IPS-15b (cell line): ENCODE data around the gene SERPINB7.
"Not testable (repeated sequence)": the region's sequence is repeated elsewhere in the genome, so short reads cannot be mapped to it uniquely, and the experiment has no call there.

ENCODE experiments used
- H3K27me3 ChIP-seq: one replicate; pipeline ENCODE4 v1.6.1; 2013; ENCODE audit warnings: low read length; ENCODE audit not compliant: control insufficient read depth, insufficient read depth
- H3K36me3 ChIP-seq: one replicate; pipeline ENCODE4 v1.6.1; 2013; ENCODE audit warnings: low read length; ENCODE audit not compliant: control insufficient read depth, insufficient read depth
- H3K4me1 ChIP-seq: one replicate; pipeline ENCODE4 v1.6.1; 2013; ENCODE audit warnings: mild to moderate bottlenecking, low read length; ENCODE audit not compliant: control insufficient read depth, insufficient read depth
- H3K4me3 ChIP-seq: one replicate; pipeline ENCODE4 v1.5.1; 2013; ENCODE audit warnings: low read depth, low read length
- H3K9ac ChIP-seq: one replicate; pipeline ENCODE4 v1.6.1; 2013; ENCODE audit warnings: low read depth, mild to moderate bottlenecking, low read length
- H3K9me3 ChIP-seq: one replicate; pipeline ENCODE4 v1.6.1; 2013; ENCODE audit warnings: mild to moderate bottlenecking, low read length; ENCODE audit not compliant: control insufficient read depth, insufficient read depth

The SERPINB7 gene

GRCh38 chr18:63759786-63760185, 15.4 kb upstream of the SERPINB7 start:
- H3K4me1 ChIP-seq, H3K36me3 ChIP-seq, H3K4me3 ChIP-seq, H3K27me3 ChIP-seq, H3K9me3 ChIP-seq, H3K9ac ChIP-seq: not testable (repeated sequence)

DNA sequence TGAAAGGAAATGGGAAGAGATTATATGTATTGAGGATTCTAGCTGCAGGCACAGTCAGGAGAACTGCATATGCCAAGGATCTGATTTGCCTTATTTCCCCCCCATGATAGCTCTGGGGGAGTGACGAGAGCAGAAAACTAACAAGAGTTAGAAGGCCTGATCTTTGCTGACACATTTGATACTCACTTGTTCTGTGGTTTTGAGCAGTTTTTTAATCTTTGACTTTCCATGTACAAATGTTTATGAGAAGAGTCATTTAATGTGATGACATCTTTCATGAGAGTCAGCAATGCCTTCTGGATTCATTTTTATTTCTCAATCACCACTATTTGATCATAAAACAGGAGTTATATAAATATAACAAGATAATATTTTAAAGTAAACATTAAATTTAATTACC, 12.7 kb upstream of the SERPINB7 start:
- Histone ChIP-seq H3K4me3 (no peak overlapping the region), H3K9ac (no peak overlapping the region), H3K4me1 (peaks cover 3% of the 10 kb centered on the region), H3K9me3 (no peaks in the 10 kb centered on the region), H3K36me3 (no peaks in the 10 kb centered on the region), H3K27me3 (no peaks in the 10 kb centered on the region)

GRCh38 chr18:63763831-63764600, 11.2 kb upstream of the SERPINB7 start:
- Histone ChIP-seq H3K4me1 (peaks cover 3% of the 10 kb centered on the region), H3K4me3 (no peak overlapping the region), H3K9me3 (no peaks in the 10 kb centered on the region), H3K9ac (no peak overlapping the region), H3K36me3 (no peaks in the 10 kb centered on the region), H3K27me3 (no peaks in the 10 kb centered on the region)

DNA sequence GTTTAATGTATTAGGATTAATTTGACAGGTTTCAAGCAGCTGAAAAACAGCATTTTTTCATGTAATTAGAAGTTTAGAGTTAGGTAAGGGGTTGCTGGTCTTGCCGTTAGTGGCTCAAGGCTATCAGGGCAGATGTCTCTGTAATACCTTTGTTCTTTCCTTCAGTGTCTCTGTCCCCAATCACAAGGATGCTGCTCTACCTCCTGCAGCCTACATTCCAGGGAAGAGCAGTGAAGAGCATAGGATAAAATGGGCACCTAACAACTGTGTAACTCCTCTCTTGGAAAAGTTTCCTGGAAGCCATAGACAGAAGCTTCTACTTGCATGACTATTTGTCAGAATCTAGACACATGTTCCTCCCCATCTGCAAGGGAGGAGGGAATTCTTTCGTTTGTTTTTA, 9.4 kb upstream of the SERPINB7 start:
- Histone ChIP-seq H3K36me3 (no peaks in the 10 kb centered on the region), H3K4me3 (no peak overlapping the region), H3K4me1 (peaks cover 3% of the 10 kb centered on the region), H3K9me3 (no peaks in the 10 kb centered on the region), H3K27me3 (no peaks in the 10 kb centered on the region), H3K9ac (no peak overlapping the region)

- H3K36me3 ChIP-seq = no peaks in the 10 kb centered on the region
- no peak overlapping the region for H3K4me3 ChIP-seq
- no peaks in the 10 kb centered on the region for H3K27me3 ChIP-seq
- H3K9ac ChIP-seq = no peak overlapping the region
- H3K4me1 ChIP-seq = peaks cover 3% of the 10 kb centered on the region
- H3K9me3 ChIP-seq = no peaks in the 10 kb centered on the region
Observed at GRCh38 chr18:63773551-63773950, 1.7 kb upstream of the SERPINB7 start.

- H3K9ac ChIP-seq = no peak overlapping the region
- no peaks in the 10 kb centered on the region for H3K36me3 ChIP-seq
- H3K27me3 ChIP-seq = no peaks in the 10 kb centered on the region
- no peaks in the 10 kb centered on the region for H3K9me3 ChIP-seq
- H3K4me1 ChIP-seq = peaks cover 3% of the 10 kb centered on the region
- no peak overlapping the region for H3K4me3 ChIP-seq
Observed at GRCh38 chr18:63774511-63774910, 707 bp upstream of the SERPINB7 start.

DNA sequence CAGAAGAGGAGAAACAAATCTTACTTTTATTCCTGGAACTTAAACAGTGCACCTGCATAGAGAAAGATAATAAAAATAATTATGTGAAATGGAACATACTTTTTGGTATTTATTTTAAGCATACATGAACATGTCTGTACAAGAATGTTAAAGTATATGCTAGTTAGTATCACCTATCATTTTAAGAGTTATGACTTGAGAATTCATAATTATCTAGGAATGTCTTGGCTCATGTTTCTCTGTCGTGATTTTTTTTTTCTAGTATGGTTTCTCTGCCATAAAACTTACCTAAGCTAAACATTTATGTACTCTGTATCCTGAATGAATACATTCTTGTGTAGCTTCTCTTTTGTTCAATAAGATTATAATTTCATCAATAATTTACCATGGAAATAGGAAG, 4.2 kb downstream of the SERPINB7 start:
- Histone ChIP-seq H3K9ac (no peak overlapping the region), H3K36me3 (no peaks in the 10 kb centered on the region), H3K4me1 (no peaks in the 10 kb centered on the region), H3K4me3 (no peak overlapping the region), H3K27me3 (no peaks in the 10 kb centered on the region), H3K9me3 (no peaks in the 10 kb centered on the region)

- Histone ChIP-seq H3K4me3 (no peak overlapping the region), H3K4me1 (no peaks in the 10 kb centered on the region), H3K9ac (no peak overlapping the region), H3K9me3 (no peaks in the 10 kb centered on the region), H3K36me3 (no peaks in the 10 kb centered on the region), H3K27me3 (no peaks in the 10 kb centered on the region)
Observed at GRCh38 chr18:63783394-63783793, 8.2 kb downstream of the SERPINB7 start.

DNA sequence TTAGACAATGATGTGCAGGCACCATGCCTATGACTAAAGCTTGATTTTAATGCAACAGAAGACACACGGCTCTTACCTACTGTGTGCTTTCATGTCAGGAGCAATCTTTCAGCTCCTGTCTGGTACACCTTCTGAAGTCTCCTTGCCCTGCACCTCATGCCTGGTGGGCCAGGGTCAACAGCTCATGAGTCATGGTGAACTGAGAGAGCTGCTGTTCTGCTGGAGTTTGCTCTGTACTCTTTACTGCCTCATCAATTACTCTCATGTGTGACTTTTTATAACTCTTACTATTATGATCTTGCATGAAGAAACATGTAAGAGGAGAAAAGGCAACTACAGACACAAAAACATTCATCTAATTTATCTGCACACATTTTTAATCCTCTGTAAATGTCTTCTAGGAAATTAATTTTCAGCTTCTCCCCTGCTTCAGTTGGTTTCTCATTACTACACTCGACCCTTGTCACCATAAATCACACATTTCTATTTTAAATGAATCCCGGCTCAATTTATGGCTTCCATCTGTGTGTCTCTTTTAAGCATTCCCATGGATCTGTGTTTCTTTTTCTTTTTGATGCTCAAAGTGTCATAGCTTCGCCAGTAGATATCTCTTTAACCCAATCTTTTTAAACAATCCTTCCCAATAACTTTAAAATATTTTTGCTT, 9.7 kb downstream of the SERPINB7 start:
- no peaks in the 10 kb centered on the region for H3K9me3 ChIP-seq
- no peaks in the 10 kb centered on the region for H3K27me3 ChIP-seq
- no peaks in the 10 kb centered on the region for H3K36me3 ChIP-seq
- no peaks in the 10 kb centered on the region for H3K4me1 ChIP-seq
- no peak overlapping the region for H3K9ac ChIP-seq
- no peak overlapping the region for H3K4me3 ChIP-seq

GRCh38 chr18:63787673-63788072, 12.5 kb downstream of the SERPINB7 start:
- H3K36me3 ChIP-seq = no peaks in the 10 kb centered on the region
- H3K27me3 ChIP-seq = no peaks in the 10 kb centered on the region

GRCh38 chr18:63788447-63789096, 13.4 kb downstream of the SERPINB7 start:
- H3K4me3 ChIP-seq = no peak overlapping the region
- no peaks in the 10 kb centered on the region for H3K27me3 ChIP-seq
- no peaks in the 10 kb centered on the region for H3K4me1 ChIP-seq

More at GRCh38 chr18:63787673-63788072, 12.5 kb downstream of the SERPINB7 start:
- Histone ChIP-seq H3K4me3 (no peak overlapping the region), H3K4me1 (no peaks in the 10 kb centered on the region), H3K9me3 (no peaks in the 10 kb centered on the region), H3K9ac (no peak overlapping the region)

DNA sequence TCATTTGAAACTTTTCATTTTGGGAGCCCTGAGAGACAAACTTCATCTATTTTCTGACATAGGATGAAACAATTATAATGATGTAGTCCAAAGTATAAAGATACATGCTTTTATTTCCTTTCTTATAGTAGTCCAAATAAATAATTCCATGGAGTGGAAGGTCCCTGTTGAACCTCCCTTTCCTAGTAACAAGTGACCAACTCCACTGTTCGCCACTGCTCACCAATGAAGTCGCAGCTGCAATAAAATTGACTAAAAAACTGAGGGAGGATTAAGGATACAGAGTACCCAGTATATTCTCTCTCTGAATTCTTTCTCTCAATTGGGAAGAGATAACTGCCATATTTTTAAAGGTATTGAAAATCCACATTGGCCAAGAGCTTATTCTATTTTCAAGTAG, 14.1 kb downstream of the SERPINB7 start:
- no peaks in the 10 kb centered on the region for H3K36me3 ChIP-seq

More at GRCh38 chr18:63788447-63789096, 13.4 kb downstream of the SERPINB7 start:
- no peak overlapping the region for H3K9ac ChIP-seq
- H3K36me3 ChIP-seq = no peaks in the 10 kb centered on the region
- H3K9me3 ChIP-seq = no peaks in the 10 kb centered on the region

More for the DNA sequence above, 14.1 kb downstream of the SERPINB7 start:
- Histone ChIP-seq H3K9me3 (no peaks in the 10 kb centered on the region), H3K4me3 (no peak overlapping the region), H3K4me1 (no peaks in the 10 kb centered on the region), H3K9ac (no peak overlapping the region), H3K27me3 (no peaks in the 10 kb centered on the region)
